ENCODE measurements around the gene CCDC73.

The CCDC73 gene

DNA sequence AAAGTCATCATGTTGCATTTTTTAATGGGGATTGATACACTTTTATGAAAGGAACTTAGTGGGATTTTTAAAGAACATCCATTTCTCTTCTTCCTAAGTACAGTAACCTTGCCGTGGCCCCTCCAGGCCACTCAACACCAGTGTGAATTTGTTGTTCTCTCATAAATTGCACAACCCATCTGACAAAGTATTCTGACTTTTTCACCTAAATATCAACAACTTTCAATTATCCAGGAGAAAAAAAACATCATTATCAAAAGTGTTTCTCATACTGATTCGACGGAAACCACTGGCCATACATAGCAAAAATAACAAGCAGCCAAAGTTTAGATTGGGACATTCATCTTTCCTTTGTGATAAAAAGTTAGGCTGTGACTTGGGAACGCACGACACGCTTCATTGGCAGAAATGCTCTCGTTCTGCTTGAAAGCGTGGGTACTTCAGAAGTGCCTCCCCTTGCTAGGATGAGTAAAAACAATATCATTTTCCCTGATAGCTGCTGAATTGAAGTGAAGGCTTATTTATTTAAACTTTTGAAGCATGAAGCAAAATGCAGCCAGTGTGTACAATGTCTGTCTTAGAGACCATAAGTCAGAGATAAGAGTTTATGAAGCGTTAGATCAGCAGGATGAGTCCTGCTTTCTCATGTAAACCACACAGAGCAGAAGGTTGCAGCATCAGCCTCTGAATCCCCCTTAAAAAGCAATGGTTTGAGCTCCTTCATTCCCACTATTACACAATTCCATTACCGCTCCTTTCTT, 231.4 kb downstream of the CCDC73 start:
- TF ChIP-seq SIN3A (IDR thresholded peaks at IDR 0.05; ENCODE audit: borderline replicate concordance, insufficient read depth, low read length) (no peak), FOXP2 (optimal IDR thresholded peaks at IDR 0.05; ENCODE audit: borderline replicate concordance, extremely low read depth, extremely low read length, insufficient read depth) (no peak), POLR2AphosphoS5 (IDR thresholded peaks at IDR 0.05; ENCODE audit: low read depth, low read length) (no peak)
- TF ChIP-seq, protein P1, sequence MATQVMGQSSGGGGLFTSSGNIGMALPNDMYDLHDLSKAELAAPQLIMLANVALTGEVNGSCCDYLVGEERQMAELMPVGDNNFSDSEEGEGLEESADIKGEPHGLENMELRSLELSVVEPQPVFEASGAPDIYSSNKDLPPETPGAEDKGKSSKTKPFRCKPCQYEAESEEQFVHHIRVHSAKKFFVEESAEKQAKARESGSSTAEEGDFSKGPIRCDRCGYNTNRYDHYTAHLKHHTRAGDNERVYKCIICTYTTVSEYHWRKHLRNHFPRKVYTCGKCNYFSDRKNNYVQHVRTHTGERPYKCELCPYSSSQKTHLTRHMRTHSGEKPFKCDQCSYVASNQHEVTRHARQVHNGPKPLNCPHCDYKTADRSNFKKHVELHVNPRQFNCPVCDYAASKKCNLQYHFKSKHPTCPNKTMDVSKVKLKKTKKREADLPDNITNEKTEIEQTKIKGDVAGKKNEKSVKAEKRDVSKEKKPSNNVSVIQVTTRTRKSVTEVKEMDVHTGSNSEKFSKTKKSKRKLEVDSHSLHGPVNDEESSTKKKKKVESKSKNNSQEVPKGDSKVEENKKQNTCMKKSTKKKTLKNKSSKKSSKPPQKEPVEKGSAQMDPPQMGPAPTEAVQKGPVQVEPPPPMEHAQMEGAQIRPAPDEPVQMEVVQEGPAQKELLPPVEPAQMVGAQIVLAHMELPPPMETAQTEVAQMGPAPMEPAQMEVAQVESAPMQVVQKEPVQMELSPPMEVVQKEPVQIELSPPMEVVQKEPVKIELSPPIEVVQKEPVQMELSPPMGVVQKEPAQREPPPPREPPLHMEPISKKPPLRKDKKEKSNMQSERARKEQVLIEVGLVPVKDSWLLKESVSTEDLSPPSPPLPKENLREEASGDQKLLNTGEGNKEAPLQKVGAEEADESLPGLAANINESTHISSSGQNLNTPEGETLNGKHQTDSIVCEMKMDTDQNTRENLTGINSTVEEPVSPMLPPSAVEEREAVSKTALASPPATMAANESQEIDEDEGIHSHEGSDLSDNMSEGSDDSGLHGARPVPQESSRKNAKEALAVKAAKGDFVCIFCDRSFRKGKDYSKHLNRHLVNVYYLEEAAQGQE (IDR thresholded peaks at IDR 0.05; ENCODE audit: insufficient read depth in 1 of 2, low read depth in 2 of 2, low read length in 2 of 2): no peak

DNA sequence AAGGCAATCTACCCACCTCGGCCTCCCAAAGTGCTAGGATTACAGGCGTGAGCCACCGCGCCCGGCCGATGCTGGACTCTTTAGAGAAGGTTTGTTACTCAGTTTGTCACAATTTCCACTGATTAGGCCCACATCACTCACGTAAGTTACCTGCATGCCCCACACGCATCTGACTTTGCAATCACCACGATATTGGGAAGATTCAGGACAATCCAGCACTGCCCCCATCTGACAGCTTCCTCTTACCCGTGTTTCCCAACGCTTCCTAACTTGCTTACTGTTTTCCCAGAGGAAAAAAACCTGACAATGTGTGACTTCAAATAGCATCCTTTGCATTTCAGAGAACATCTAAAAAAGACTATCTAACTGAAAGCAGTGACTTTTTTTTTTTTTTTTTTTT, 232.6 kb downstream of the CCDC73 start:
- TF ChIP-seq FOXP2 (optimal IDR thresholded peaks at IDR 0.05; ENCODE audit: borderline replicate concordance, extremely low read depth, extremely low read length, insufficient read depth): no peak
- no peak for TF ChIP-seq POLR2AphosphoS5 (IDR thresholded peaks at IDR 0.05; ENCODE audit: low read depth, low read length)
- TF ChIP-seq, protein P1 (IDR thresholded peaks at IDR 0.05; ENCODE audit: insufficient read depth in 1 of 2, low read depth in 2 of 2, low read length in 2 of 2): no peak

- TF ChIP-seq FOXP2 (optimal IDR thresholded peaks at IDR 0.05; ENCODE audit: borderline replicate concordance, extremely low read depth, extremely low read length, insufficient read depth) (no peak), TAF1 (IDR thresholded peaks at IDR 0.05; ENCODE audit: borderline replicate concordance, insufficient read depth, low read length) (no peak), SIN3A (IDR thresholded peaks at IDR 0.05; ENCODE audit: borderline replicate concordance, insufficient read depth, low read length) (no peak), POLR2AphosphoS5 (IDR thresholded peaks at IDR 0.05; ENCODE audit: low read depth, low read length) (no peak)
- TF ChIP-seq, protein P1 (IDR thresholded peaks at IDR 0.05; ENCODE audit: insufficient read depth in 1 of 2, low read depth in 2 of 2, low read length in 2 of 2): no peak
Measured at GRCh38 chr11:32555895-32556294, 238.6 kb downstream of the CCDC73 start.

DNA sequence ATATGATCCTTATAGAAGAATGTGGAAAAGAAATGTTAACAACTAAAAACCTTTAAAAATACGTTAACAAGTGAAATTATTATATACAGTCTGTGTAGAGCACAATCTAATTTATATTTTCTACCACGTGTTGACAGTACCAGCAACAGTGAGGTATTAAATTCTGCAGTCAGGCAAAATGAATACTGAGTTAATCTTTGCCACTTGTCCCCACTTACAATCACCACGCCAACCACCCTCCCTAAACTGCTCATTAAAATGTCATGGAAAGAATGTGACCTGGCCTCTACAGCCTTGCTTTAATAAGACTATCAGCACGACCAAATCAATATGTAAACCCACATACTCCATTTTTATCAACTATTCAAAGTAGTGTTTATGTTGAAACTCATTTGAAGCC, 239.4 kb downstream of the CCDC73 start:
- TF ChIP-seq POLR2AphosphoS5 (IDR thresholded peaks at IDR 0.05; ENCODE audit: low read depth, low read length) (no peak), SIN3A (IDR thresholded peaks at IDR 0.05; ENCODE audit: borderline replicate concordance, insufficient read depth, low read length) (no peak), TAF1 (IDR thresholded peaks at IDR 0.05; ENCODE audit: borderline replicate concordance, insufficient read depth, low read length) (no peak), FOXP2 (optimal IDR thresholded peaks at IDR 0.05; ENCODE audit: borderline replicate concordance, extremely low read depth, extremely low read length, insufficient read depth) (no peak)
- TF ChIP-seq, protein P1 (IDR thresholded peaks at IDR 0.05; ENCODE audit: insufficient read depth in 1 of 2, low read depth in 2 of 2, low read length in 2 of 2): no peak

Data from PFSK-1 (cell line).